Loucy (cell line): ENCODE results near the gene COLQ.
"Not testable (repeated sequence)": the region's sequence is repeated elsewhere in the genome, so short reads cannot be mapped to it uniquely, and the experiment has no call there.

Source experiments
- H2AFZ ChIP-seq: fragments of 200-600 bp; sonication (generic); 2 replicates; pipeline ENCODE4 v1.6.0; 2016; ENCODE audit warnings: antibody characterized with exemption, mild to moderate bottlenecking, low read length, moderate library complexity
- H3F3A ChIP-seq: fragments of 200-600 bp; 2 replicates; pipeline ENCODE4 v1.6.0; 2016; ENCODE audit warnings: antibody characterized with exemption, low read depth, mild to moderate bottlenecking
- H3K27me3 ChIP-seq: fragments of 200-600 bp; sonication (generic); 2 replicates; pipeline ENCODE4 v1.6.1; 2014; ENCODE audit warnings: low read length, mild to moderate bottlenecking; ENCODE audit not compliant: insufficient read depth, poor library complexity, severe bottlenecking
- H3K36me3 ChIP-seq: fragments of 200-600 bp; sonication (generic); 2 replicates; pipeline ENCODE4 v1.6.1; 2016; ENCODE audit warnings: low read length; ENCODE audit not compliant: insufficient read depth
- H3K4me1 ChIP-seq: fragments of 200-600 bp; sonication (generic); 2 replicates; pipeline ENCODE4 v1.5.1; 2014; ENCODE audit warnings: low read length, mild to moderate bottlenecking; ENCODE audit not compliant: insufficient read depth, poor library complexity, severe bottlenecking
- H3K4me2 ChIP-seq: fragments of 200-600 bp; sonication (generic); 2 replicates; pipeline ENCODE4 v1.6.0; 2014; ENCODE audit warnings: antibody characterized with exemption, low read length, low read depth, mild to moderate bottlenecking; ENCODE audit not compliant: poor library complexity, severe bottlenecking
- H3K4me3 ChIP-seq: fragments of 200-600 bp; sonication (generic); 2 replicates; pipeline ENCODE4 v1.5.1; 2014; ENCODE audit warnings: low read length, mild to moderate bottlenecking, mixed read lengths; ENCODE audit not compliant: poor library complexity, severe bottlenecking
- H3K79me2 ChIP-seq: fragments of 200-600 bp; sonication (generic); 2 replicates; pipeline ENCODE4 v1.6.1; 2014; ENCODE audit warnings: low read length; ENCODE audit not compliant: insufficient read depth
- H3K9ac ChIP-seq: fragments of 200-600 bp; sonication (generic); 2 replicates; pipeline ENCODE4 v1.6.0; 2014; ENCODE audit warnings: mild to moderate bottlenecking, low read depth, low read length, moderate library complexity; ENCODE audit not compliant: poor library complexity, severe bottlenecking
- H3K9me2 ChIP-seq: fragments of 200-600 bp; sonication (generic); replicated peaks from 2 replicates; pipeline ENCODE4 v1.6.1; 2016; ENCODE audit warnings: low read depth, low read length, mixed read lengths
- H3K9me3 ChIP-seq: fragments of 200-600 bp; sonication (generic); 2 replicates; pipeline ENCODE4 v1.6.1; 2014; ENCODE audit warnings: mild to moderate bottlenecking, antibody characterized with exemption, low read length, low read depth; ENCODE audit not compliant: insufficient read depth
- H4K20me1 ChIP-seq: fragments of 200-600 bp; sonication (generic); 2 replicates; pipeline ENCODE4 v1.6.0; 2014; ENCODE audit warnings: antibody characterized with exemption, low read length, mild to moderate bottlenecking; ENCODE audit not compliant: insufficient read depth, poor library complexity, severe bottlenecking
- EZH2phosphoT487 ChIP-seq: fragments of 200-600 bp; IDR thresholded peaks from 2 replicates; pipeline ENCODE4 v1.6.1; 2018; ENCODE audit warnings: antibody characterized with exemption, mild to moderate bottlenecking, moderate library complexity, borderline replicate concordance
- TF ChIP-seq, protein P1 (sequence below): fragments of 200-600 bp; sonication (generic); conservative IDR thresholded peaks from 2 replicates; pipeline ENCODE4 v1.5.1; 2014; ENCODE audit warnings: mild to moderate bottlenecking, antibody characterized with exemption, low read length

COLQ gene

DNA sequence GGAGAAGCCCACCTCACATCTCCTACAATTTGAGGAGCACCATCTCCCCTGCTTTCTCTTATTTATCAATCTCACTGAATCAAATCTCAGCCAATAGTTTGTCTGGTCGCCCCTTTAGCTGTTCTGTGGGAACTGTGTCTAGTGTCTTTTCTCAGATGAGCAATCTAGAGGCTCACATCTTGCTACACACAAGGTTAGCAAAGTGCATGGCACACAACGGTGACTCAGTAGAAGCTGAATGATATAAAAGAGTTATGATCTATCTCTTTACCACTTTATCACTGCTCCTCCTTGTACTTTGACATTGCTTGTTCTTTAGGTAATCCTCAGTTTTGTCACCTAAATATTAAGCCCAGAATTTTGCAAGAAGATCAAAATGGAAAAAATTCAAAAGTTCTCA is 16.8 kb upstream of the COLQ start:
- Histone ChIP-seq H3K27me3 (no peaks in the 10 kb centered on the region), H3K4me3 (no peak overlapping the region), H3K9me3 (no peaks in the 10 kb centered on the region), H3K4me1 (peaks cover 5% of the 10 kb centered on the region), H3K9ac (no peak overlapping the region), H3K36me3 (no peaks in the 10 kb centered on the region), H3K4me2 (no peak overlapping the region), H3K9me2 (no peaks in the 10 kb centered on the region), H4K20me1 (no peaks in the 10 kb centered on the region), H2AFZ (no peak overlapping the region), H3F3A (no peaks in the 10 kb centered on the region), H3K79me2 (no peaks in the 10 kb centered on the region)
- TF ChIP-seq, protein P1, sequence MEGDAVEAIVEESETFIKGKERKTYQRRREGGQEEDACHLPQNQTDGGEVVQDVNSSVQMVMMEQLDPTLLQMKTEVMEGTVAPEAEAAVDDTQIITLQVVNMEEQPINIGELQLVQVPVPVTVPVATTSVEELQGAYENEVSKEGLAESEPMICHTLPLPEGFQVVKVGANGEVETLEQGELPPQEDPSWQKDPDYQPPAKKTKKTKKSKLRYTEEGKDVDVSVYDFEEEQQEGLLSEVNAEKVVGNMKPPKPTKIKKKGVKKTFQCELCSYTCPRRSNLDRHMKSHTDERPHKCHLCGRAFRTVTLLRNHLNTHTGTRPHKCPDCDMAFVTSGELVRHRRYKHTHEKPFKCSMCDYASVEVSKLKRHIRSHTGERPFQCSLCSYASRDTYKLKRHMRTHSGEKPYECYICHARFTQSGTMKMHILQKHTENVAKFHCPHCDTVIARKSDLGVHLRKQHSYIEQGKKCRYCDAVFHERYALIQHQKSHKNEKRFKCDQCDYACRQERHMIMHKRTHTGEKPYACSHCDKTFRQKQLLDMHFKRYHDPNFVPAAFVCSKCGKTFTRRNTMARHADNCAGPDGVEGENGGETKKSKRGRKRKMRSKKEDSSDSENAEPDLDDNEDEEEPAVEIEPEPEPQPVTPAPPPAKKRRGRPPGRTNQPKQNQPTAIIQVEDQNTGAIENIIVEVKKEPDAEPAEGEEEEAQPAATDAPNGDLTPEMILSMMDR = no peak
- TF ChIP-seq EZH2phosphoT487 = no peak

DNA sequence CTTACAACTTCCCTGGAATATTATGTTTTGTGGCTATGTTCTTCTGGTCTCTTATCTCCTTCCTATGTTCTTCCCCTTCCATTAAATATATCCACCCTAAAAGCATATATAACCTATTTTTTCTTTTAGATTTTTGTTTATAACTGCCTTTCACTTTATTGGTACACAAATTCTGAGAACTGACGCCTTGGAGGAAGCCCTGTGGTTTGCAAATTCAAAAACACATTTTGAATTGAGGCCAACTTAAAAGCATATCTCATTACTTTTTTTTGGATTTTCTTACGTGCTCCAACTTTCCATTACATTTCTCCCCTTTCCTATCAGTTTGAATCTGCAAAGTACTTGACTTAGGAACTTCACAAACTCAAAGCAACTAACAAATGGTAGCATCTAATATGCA is 15.3 kb upstream of the COLQ start:
- H3K36me3 ChIP-seq = no peaks in the 10 kb centered on the region
- H3K4me3 ChIP-seq = no peak overlapping the region
- TF ChIP-seq, protein P1 = no peak
- no peak for TF ChIP-seq EZH2phosphoT487
- no peaks in the 10 kb centered on the region for H4K20me1 ChIP-seq
- H3K27me3 ChIP-seq = no peaks in the 10 kb centered on the region
- H2AFZ ChIP-seq = no peak overlapping the region
- no peak overlapping the region for H3K9ac ChIP-seq
- no peaks in the 10 kb centered on the region for H3F3A ChIP-seq
- no peaks in the 10 kb centered on the region for H3K9me3 ChIP-seq
- no peak overlapping the region for H3K4me2 ChIP-seq
- H3K4me1 ChIP-seq = peaks cover 5% of the 10 kb centered on the region
- no peaks in the 10 kb centered on the region for H3K79me2 ChIP-seq
- no peaks in the 10 kb centered on the region for H3K9me2 ChIP-seq

DNA sequence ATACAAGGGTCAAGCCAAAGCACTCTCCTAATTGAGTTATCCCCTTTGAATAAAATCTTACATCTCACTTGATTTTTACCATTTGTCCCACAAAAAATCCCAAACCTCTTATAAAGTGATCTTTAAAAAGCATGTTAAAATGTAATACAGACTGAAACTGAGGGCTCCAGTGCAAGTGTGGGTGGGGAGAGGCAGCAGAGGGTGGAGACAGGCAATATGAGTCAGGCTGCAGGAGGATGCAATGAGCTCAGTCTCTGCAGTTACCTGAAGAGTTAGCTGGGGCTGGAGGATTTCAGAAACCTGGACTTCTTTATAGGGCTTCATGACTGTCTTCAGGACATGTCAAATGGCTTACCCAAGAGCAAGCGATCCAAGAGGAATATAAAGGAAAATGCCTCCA is 14.2 kb upstream of the COLQ start:
- no peak overlapping the region for H2AFZ ChIP-seq
- no peaks in the 10 kb centered on the region for H3K9me2 ChIP-seq
- no peaks in the 10 kb centered on the region for H3F3A ChIP-seq
- no peaks in the 10 kb centered on the region for H3K27me3 ChIP-seq
- H3K36me3 ChIP-seq = no peaks in the 10 kb centered on the region
- H3K4me3 ChIP-seq = no peak overlapping the region
- no peaks in the 10 kb centered on the region for H3K9me3 ChIP-seq
- no peak overlapping the region for H3K9ac ChIP-seq
- H3K4me2 ChIP-seq = no peak overlapping the region
- peaks cover 5% of the 10 kb centered on the region for H3K4me1 ChIP-seq
- no peak for TF ChIP-seq EZH2phosphoT487
- TF ChIP-seq, protein P1 = no peak
- no peaks in the 10 kb centered on the region for H3K79me2 ChIP-seq
- H4K20me1 ChIP-seq = no peaks in the 10 kb centered on the region

DNA sequence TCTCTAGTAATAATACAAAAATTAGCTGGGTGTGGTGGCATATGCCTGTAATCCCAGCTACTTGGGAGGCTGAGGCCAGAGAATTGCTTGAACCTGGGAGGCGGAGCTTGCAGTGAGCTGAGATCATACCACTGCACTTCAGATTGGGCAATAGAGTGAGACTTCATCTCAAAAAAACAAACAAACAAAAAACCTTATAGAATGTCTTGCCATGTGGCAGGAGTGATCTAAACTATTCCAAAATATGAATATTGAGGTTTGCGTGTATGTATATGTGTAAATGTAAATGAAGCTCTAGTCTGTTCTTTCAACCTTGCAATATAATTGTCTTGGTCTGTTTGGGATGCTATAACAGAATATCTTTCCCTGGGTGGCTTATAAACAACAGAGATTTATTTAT is 11.1 kb upstream of the COLQ start:
- not testable (repeated sequence) for H3F3A ChIP-seq, H2AFZ ChIP-seq, H3K36me3 ChIP-seq, H3K9me3 ChIP-seq, H3K4me2 ChIP-seq, H4K20me1 ChIP-seq, H3K79me2 ChIP-seq, H3K9ac ChIP-seq, H3K4me3 ChIP-seq, H3K27me3 ChIP-seq, H3K9me2 ChIP-seq
- H3K4me1 ChIP-seq = peaks cover 18% of the 10 kb centered on the region
